GM21360 (cell line): ENCODE data around the gene GUCY1B1.

ENCODE experiments used
- ATAC-seq: cut with Tn5 transposase; IDR thresholded peaks from one replicate; pipeline ENCODE4 v1.9.1; 2021; ENCODE audit warnings: mild to moderate bottlenecking, moderate library complexity; ENCODE audit not compliant: unreplicated experiment

The GUCY1B1 gene

DNA sequence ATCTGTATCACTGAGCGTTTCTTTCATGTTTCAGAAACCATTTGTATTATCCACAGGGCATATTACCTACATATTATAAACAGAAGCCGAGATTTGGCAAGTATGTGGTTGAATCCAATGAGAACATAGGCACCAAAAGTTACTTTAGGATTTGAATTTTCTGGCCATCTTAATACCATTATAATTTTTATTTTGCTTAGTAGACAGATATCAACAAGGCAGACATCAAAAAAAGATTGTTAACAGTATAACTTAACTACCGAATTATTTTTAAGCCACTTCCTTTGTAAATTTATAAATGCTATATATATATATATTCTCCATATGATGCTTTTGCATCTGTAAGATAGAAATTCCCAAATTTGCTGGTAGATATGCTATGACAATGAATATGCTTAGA lies 2.2 kb downstream of the GUCY1B1 start:
- no peak for ATAC-seq

DNA sequence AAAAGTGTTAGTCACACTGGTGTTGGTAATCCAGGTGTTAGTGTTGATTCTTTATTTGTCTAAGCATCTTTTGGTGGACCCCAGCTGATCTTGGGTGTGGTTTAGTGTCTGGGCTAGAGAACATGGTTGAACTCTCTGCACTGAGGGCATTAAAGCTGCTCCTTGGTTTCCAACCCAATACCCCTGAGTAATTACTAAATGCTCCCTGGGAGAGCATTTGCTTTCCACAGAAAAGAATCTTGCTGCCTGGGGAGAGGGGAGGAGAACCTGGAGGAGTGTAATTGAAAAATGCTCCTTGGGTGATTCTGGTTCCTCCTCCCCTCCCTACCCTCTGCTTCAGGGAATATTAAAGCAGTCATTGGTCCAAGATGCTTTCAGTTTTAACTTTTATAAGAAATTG lies 3.1 kb downstream of the GUCY1B1 start:
- no peak for ATAC-seq

DNA sequence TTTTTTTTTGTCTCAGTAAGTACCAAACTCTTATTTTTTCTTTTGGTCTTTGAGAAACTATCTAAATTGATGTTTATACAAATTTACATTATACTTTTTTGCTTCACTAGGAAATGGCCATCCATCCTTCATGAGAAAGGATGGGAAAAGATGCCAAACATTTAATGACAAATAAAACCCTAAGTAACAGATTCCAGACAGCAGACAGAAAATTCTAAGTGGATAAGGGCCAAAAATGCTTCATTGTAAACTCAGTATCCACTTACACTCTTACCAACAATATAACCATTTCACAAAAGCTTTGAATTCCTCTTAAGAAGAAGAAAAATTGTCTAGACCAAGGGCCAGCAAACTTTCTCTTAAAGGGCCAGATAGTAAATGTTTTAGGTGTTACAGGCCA lies 3.5 kb downstream of the GUCY1B1 start:
- no peak for ATAC-seq

DNA sequence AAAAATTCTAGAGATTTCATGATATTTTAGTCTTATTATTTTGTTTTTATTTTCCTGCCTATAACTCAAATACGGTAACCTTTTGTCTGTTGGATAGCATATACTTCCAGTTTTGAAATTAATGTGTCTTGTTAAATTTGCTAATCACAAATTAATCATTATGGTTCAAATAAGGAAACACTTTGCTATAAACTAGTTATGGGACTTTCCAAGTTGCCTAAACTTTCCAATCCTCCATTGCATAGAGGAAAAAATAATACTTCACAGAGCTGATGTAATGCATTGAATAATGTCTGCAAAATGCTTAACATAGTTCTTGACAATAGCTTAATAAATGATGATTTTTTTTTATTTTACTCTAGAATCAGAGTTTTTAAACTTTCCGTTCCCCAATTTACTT lies 4.7 kb downstream of the GUCY1B1 start:
- ATAC-seq = no peak

DNA sequence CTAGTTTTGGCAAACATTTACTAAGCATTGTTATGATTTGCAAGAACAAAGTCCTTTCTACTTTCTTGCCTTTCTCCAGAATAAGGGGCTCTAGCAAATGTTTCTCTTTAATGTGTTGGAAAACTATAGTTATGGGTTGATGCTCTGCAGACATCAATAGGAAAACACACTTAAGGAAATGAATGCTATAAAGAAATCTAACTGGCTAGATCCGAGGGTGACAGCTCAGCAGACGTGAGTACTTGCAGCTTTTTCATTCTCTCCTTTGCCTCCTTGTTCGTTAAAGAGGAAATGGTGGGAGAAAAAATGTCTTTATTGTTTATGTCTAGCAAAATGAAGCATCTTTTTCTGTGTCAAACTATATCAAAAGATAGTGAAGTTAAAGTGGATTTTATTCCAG lies 6.3 kb downstream of the GUCY1B1 start:
- ATAC-seq = no peak

DNA sequence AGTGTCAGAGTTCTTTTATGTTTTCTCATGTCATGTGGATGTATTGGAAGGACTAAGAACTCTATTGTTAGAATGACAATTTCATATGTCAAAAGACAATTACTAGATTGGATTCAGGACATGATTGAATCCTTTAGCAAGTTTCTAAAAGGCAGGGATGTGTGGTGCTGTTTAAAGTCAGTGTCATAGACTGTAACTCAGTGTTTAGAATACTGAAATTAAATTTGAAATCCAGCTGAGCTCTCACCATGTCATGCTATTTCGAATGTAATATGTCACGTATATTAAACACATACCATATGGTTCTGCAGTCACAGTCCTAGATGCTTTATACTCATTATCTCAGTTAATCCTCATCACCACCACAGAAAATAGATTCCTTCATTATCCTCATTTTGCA lies 7.8 kb downstream of the GUCY1B1 start:
- no peak for ATAC-seq

DNA sequence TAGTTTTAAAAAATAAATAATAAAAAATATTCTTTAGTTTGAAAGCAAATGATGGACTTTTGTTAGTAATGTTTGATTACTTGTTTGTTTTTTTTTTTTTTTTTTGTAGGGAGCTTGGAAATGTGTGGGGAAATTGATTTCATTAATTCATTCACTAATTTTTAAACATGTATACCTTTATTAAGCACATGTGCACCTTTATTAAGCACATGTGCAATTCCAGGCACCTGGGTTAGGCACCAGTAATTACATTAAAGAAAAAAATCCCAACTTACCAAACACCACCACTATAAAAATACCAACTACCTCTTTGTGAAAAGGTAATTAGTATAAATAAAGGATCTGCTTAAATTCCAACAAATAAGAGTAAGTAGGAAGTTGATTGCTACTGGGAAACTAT lies 9.5 kb downstream of the GUCY1B1 start:
- no peak for ATAC-seq

DNA sequence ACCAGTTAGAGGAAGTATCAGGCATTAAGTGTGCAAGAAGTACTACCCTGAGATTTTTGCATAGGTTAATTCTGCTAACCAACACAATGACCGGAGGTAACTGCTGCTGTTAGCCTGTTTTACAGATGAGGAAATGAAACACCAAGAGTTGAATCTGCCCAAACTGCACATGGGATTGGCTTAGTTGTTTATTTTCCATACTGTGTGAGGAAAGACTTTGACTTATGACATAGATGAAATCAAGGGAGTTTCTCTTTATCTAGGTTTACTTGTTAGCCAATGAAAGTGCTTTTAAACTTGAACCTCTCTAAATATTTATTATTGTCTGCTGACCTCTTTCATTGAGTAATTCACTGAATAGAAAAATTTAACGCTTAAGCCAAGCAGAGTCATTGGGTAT lies 10.3 kb downstream of the GUCY1B1 start:
- ATAC-seq = no peak

DNA sequence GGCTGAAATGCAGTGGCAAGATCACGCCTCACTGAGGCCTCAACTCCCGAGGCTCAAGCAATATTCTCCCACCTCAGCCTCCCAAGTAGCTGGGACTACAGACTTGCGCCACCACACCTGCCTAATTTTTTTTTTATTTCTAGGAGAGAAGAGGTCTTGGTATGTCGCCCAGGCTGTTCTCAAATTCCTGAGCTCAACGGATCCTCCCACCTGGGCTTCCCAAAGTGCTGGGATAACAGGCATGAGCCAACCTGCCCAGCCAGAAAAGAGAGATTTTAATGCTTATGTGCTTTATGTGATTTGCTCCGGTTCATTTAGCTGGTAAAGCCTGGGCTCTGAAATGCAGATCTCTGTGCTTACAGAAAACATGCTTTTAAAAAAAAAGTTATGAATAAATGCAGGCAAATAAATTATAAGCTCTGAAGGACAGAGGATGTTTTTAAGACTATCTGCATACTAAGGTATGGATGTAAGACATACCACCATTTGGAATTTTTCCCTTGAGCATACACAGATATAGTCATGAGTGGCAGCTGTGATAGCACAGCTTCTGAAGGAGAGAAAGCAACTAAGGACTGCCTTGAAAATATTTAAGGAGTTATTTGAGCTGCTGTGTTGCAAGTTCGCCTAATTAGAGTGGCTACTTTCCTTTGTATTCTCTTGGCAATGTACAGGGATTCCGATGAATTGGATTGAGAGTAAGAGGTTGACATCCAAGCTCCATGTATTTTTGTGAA lies 13.8 kb downstream of the GUCY1B1 start:
- no peak for ATAC-seq

DNA sequence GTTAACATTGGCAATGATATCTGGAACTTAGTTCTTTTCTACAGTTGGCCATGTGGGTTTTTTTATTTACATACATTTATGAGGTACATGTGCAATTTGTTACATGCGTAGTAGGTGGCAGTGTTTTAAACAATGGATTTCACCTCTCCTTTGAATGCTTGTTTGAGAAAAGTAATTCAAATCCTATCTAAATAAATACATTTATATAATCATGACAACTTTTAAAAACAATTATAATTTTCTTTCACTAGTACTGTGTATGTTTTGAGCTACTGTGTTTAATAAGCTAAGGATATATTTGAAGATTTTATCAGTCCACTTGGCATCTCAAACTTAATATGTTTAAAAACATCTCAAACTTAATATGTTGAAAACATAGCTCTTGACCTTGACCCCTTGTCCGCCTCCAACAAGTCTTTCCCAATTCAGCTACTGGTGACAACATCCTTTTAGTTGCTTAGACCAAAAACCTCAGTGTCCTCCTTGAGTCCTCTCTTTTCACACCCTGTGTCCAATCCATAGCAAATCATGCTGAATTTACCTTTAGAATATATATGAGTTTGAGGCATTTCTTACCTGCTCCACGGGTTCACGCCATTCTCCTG lies 14.5 kb downstream of the GUCY1B1 start:
- ATAC-seq = no peak

DNA sequence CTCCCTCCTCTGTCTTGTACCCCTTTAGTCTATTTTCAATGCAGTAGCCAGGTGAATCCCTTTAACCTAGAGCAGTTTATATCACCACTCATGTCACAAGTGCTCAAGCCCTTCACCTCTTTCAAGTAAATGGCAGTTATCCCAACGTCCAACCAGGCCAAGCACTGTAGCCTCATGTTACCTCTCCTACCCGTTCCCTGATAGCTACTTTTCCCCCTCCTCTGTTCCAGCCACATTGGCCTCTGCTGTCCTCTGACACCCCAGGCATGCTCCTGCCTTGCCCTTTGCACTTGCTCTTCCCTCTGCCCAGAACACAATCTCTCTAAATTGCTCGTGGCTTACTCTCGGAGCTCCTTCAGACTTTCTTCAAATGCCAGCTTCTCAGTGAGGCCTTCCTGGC lies 15.2 kb downstream of the GUCY1B1 start:
- ATAC-seq = no peak

DNA sequence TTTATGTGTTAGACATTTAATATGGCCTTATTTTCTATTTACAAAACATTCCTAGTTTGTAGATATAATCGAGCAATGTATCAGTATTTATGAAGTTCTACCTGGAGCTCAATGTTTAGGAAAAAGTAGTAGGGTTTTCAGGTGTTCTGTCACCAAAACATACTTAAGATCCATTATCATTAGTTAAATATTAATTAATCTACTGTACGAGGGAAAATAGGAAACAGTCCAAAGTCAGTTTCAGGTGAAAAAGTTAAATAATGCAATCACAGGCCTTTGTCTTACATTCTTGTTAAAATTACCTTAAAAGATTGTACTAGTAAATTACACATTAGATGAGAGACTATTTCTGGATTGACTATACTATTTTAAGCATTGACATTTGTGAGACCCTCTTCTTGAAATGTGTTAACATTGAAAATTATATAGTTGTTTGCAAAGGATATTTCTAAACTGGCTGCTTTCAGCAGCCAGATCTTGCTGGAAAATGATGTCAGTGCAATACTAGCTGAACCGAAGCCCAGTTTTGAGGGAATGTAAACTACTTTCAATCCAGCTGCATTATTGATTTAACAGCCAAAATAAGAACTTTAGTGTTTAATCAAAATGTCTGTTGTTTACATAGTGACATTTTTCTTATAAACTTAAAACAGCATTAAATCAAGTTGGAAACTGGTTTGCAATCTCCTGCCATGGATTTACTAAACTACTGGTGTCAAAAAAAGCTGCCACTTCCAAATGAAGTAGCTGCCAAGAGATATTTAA lies 19.3 kb downstream of the GUCY1B1 start:
- ATAC-seq = no peak

DNA sequence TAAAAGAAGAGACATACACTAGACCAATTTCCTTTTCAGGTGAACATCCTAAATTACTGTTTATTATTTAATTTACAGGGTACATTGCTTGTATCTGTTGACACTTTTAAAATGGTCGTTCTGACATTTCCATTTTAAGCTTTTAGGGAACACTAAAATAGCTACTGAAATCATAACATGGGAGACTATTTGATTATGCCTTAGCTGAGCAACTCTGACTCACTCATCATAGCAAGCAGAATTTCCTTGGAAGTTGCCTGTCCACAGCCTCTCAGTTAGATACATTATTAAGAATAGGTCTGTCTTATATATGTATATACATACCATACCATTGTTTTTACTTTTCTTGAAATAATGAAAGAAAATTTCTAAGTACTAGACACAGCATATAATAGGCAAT lies 22.0 kb downstream of the GUCY1B1 start:
- ATAC-seq = no peak

DNA sequence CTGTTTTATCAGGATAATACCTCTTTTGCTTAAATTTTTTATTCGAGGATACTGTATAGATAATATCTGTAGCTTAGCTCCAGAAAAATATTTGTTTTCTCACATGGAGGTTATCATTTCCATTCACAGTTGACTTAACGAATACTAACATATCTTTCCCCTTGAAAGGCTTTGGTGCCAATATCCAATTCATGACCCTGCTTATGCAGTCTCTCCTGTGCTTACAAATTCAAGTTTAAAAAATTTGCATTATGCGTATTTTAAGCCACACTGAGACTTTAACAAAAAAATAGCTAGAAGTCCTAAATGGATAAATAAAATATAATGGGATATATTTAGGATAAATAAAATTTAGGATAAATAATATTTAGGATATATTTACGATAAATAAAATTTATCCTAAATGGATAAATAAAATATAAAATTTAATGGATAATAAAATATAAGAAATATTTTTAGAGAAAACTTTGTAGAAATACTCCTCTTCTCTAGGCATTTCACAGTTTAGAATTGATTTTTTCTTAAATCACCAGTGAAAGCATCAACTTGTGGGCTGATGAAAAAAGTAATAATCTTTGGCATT lies 22.5 kb downstream of the GUCY1B1 start:
- no peak for ATAC-seq

DNA sequence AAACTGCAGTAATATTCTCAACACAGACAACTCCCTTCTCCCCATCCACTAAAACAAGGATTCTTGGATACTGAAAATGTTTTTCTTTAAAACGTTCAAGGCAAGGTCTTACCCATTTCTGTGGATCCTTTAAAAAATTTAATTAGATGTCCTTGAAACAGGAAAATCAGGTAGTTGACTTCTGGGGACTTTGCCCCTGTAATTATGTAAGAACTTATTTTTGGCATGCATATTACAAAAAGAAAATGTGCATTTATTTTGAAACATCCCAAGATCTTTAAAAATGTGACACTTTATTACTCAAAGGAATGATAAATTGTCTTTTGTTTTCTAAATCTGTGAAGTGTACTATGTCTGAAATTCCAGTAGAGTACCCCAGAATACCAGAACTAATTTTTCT lies 25.8 kb downstream of the GUCY1B1 start:
- ATAC-seq = no peak

DNA sequence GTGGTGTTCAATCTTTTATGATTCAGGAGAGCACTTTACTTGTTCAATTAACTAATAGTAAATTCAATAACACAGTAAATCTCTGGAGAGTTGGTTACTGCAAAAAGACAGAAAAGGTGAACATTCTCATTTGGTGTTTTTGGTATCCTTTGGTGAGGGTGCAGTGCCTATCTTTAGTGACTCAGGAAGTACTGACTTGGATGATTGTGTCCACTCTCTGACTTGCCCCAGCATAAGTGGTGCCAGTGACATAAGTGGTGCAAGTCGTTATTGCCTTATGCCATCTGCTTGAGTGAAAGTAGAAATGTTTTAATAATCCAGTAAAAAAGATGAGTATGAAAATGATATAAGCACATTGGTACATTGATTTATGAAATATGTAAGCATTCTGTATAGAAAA lies 27.0 kb downstream of the GUCY1B1 start:
- no peak for ATAC-seq

DNA sequence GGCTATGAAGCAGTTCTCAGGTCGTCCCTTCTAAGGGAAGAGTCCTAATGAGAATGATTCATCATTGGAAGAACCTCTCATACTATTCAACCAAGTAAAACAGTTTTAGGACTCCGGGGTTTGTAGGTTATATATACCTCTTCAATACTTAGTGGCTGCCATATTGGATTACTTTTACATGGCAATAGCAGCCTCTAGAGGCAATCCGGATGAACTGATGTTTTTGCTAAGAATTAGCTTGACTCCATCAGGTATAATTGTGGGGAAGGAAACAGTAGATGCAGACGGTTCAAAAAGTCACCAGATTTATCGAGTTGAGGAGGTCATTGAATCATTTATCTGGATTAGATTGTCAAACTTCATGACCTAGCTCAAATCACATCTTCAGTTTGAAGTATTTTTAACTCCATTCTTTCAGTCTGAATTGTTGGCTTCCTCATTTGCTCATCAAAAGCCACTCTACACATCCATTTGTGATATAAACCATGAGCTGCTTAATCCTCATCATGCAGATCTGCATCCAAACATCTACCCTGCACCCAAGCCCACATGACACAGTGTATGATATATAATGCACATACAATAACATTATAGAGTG lies 28.4 kb downstream of the GUCY1B1 start:
- peak; percentile 97 for ATAC-seq

DNA sequence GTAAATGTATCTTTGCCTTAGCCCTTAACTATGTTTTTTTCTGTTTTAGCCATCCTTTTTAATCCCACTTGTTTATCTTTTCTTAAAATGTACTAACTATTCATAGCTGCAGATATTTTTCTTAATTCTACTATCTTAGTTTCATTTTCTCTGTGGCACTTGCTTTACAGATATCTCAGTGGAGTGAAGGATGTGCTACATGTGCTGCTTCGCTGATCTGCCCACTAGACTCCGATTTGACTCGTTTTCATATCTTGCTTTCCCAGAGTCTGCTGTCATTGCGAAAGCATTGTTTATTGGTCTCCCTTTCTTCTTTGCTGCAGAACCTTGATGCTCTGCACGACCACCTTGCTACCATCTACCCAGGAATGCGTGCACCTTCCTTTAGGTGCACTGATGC lies 30.6 kb downstream of the GUCY1B1 start:
- peak; percentile 73 for ATAC-seq

DNA sequence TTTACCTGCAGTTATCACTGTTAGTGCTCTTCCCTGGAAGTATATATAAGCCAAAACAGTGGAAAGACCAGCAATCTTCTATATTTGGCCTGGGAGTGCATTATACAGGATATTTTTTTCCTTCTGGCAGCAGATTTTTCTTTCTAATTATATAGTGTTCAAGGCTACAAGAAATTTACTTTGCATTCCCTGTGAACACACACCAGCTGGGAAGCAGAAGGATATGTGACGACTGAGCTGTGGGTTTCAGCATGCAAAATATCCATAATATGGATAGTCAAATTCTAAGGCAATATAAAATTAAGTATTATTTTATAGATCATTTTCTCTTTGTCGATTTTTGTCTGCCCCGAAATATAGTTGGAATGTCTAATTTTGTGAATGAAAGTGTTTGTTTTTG lies 31.2 kb downstream of the GUCY1B1 start:
- no peak for ATAC-seq

DNA sequence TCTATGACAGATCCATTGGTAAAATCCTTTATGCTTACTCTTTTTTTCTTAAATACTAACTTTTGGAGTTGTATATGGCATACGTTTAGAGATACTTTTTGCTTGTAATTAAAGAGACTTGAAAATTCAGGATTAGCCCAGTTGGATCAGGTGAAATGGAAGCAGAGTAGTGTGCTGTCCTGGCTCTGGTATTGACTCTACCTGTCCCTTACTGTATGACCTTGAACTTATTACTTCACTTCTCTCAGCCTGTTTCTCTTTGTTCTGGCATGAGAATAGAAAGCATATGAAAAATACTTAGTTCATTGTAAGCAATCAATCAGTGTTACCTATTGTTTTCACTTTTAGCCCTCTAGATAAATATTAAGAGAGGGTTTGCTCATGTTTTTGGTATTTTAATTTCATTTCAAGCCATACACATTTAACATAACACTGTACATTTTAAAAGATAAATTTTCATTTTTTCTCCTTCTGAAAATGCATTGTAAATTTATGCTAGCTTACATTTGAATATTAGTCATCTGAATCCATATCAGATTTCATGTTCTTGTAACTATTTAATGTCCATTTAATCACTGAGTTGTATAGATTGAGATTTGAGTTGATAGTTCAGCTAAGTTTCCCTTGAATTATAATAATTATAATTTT lies 35.9 kb downstream of the GUCY1B1 start:
- ATAC-seq = no peak

DNA sequence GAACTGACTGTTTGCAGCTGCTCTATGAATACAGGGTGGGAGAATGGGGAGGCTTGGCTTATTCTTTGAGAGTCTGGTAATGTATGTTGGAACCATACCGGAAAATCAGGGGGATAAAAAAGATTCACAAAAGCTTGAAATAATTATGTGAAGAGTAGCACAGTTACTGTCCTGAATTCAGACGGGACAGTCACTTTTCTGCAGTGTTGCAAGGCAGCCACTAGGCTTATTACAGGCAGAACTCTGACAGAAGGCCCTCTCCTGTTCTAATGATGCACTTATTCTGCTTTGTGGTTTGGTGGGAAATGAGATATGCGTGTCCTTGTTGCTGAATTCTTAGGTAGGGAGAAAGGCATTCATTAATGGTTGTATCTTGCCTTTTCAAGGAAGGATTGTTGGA lies 37.2 kb downstream of the GUCY1B1 start:
- ATAC-seq = peak; percentile 96
